NT2/D1 (cell line): Measurements from ENCODE around the gene ACTR10.

Source experiments
- DNase-seq: peaks from one replicate; pipeline ENCODE4 v3.0.0-alpha.2; 2011; ENCODE audit warnings: low read depth, low spot score
- H3K27me3 ChIP-seq: 2 replicates; pipeline ENCODE4 v1.6.0; 2011; ENCODE audit warnings: mild to moderate bottlenecking; ENCODE audit not compliant: insufficient read length, insufficient read depth
- H3K36me3 ChIP-seq: 2 replicates; pipeline ENCODE4 v1.6.1; 2011; ENCODE audit warnings: mild to moderate bottlenecking, low read length, mixed read lengths; ENCODE audit not compliant: insufficient read depth, insufficient read length
- H3K4me1 ChIP-seq: 2 replicates; pipeline ENCODE4 v1.5.1; 2011; ENCODE audit not compliant: insufficient read depth, insufficient read length
- H3K4me3 ChIP-seq: 2 replicates; pipeline ENCODE4 v1.5.1; 2011; ENCODE audit warnings: low read depth; ENCODE audit not compliant: insufficient read length
- H3K9ac ChIP-seq: 2 replicates; pipeline ENCODE4 v1.6.0; 2011; ENCODE audit warnings: low read depth; ENCODE audit not compliant: insufficient read length
- H3K9me3 ChIP-seq: 2 replicates; pipeline ENCODE4 v1.5.1; 2011; ENCODE audit warnings: mild to moderate bottlenecking, low read length; ENCODE audit not compliant: insufficient read depth
- SUZ12 ChIP-seq: IDR thresholded peaks from 2 replicates; pipeline ENCODE4 v1.6.1; 2011; ENCODE audit not compliant: insufficient read length, insufficient read depth; ENCODE audit errors: extremely low read depth
- YY1 ChIP-seq: IDR thresholded peaks from 2 replicates; pipeline ENCODE4 v1.6.1; 2011; ENCODE audit not compliant: insufficient read length, insufficient read depth
- ZNF274 ChIP-seq: IDR thresholded peaks from 2 replicates; pipeline ENCODE4 v1.6.1; 2011; ENCODE audit warnings: mild to moderate bottlenecking, low read depth, low read length

Gene ACTR10

DNA sequence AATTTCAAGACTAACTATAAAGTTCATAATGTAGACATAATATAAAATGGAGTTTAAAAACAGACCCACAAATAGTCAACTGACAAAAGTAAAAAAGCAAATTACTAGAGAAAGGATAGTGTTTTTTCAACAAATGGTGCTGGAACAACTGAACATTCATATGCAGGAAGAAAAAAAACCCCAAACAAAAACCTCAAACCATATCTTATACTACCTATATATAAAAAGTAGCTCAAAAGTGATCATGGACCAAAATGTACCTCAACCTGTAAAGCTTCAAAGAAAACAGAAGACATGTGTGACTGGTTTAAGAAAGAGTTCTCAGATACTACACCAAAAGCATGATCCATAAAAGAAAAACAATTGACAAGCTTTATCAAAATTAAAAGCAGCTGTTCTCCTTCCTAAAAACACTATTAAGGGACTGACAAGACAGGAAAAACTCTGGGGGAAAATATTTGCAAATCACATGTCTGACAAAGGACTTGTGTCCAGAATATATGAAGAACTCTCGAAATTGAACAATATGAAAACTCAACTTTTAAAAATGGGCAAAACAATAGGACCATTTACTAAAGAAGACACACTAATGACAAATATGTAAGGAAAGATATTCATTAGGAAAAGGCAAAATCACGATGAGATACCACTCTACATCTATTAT, 75.7 kb downstream of the ACTR10 start:
- H3K9ac ChIP-seq, result no peak overlapping the region
- DNase-seq, result no peak
- no peaks in the 10 kb centered on the region for H3K4me1 ChIP-seq
- peaks cover 53% of the 10 kb centered on the region for H3K36me3 ChIP-seq
- no peak for TF ChIP-seq SUZ12
- no peak for TF ChIP-seq ZNF274
- no peak for TF ChIP-seq YY1
- H3K27me3 ChIP-seq, result no peaks in the 10 kb centered on the region
- H3K4me3 ChIP-seq, result no peak overlapping the region
- H3K9me3 ChIP-seq, result no peaks in the 10 kb centered on the region

- Histone ChIP-seq H3K9ac (no peak overlapping the region), H3K4me1 (no peaks in the 10 kb centered on the region), H3K9me3 (no peaks in the 10 kb centered on the region), H3K36me3 (peaks cover 50% of the 10 kb centered on the region), H3K27me3 (no peaks in the 10 kb centered on the region), H3K4me3 (no peak overlapping the region)
- no peak for DNase-seq
- TF ChIP-seq ZNF274, result no peak
- no peak for TF ChIP-seq SUZ12
Observed at GRCh38 chr14:58276208-58276607, 76.3 kb downstream of the ACTR10 start.

DNA sequence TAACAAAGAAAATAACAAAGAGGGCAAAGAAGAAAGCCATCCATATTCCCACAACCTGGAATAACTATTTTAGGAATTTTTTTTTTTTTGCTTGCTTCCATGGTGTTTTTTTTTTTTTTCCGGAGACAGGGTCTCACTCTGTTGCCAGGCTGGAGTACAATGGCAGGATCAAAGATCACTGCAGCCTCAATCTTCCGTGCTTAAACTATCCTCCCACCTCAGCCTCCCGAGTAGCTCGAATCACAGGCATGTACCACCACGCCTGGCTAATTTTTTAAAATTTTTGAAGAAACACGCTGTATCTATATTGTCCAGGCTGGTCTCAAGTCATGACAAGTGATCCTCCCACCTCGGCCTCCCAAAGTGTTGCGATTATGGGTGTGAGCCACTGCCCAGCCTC, 78.2 kb downstream of the ACTR10 start:
- H3K4me1 ChIP-seq, result no peaks in the 10 kb centered on the region
- H3K27me3 ChIP-seq, result no peaks in the 10 kb centered on the region
- no peak overlapping the region for H3K4me3 ChIP-seq
- no peak for DNase-seq
- peaks cover 43% of the 10 kb centered on the region for H3K36me3 ChIP-seq
- TF ChIP-seq ZNF274, result no peak
- no peak for TF ChIP-seq YY1
- no peak for TF ChIP-seq SUZ12
- no peaks in the 10 kb centered on the region for H3K9me3 ChIP-seq
- H3K9ac ChIP-seq, result no peak overlapping the region

- Histone ChIP-seq H3K9me3 (no peaks in the 10 kb centered on the region), H3K27me3 (no peaks in the 10 kb centered on the region), H3K4me3 (no peak overlapping the region), H3K36me3 (peaks cover 65% of the 10 kb centered on the region), H3K9ac (no peak overlapping the region), H3K4me1 (no peaks in the 10 kb centered on the region)
- no peak for DNase-seq
- TF ChIP-seq SUZ12 (no peak), YY1 (no peak), ZNF274 (no peak)
Observed at GRCh38 chr14:58280954-58281787, 81.2 kb downstream of the ACTR10 start.

GRCh38 chr14:58281969-58282368, 82.0 kb downstream of the ACTR10 start:
- no peak for DNase-seq
- Histone ChIP-seq H3K27me3 (no peaks in the 10 kb centered on the region), H3K36me3 (peaks cover 69% of the 10 kb centered on the region)

DNA sequence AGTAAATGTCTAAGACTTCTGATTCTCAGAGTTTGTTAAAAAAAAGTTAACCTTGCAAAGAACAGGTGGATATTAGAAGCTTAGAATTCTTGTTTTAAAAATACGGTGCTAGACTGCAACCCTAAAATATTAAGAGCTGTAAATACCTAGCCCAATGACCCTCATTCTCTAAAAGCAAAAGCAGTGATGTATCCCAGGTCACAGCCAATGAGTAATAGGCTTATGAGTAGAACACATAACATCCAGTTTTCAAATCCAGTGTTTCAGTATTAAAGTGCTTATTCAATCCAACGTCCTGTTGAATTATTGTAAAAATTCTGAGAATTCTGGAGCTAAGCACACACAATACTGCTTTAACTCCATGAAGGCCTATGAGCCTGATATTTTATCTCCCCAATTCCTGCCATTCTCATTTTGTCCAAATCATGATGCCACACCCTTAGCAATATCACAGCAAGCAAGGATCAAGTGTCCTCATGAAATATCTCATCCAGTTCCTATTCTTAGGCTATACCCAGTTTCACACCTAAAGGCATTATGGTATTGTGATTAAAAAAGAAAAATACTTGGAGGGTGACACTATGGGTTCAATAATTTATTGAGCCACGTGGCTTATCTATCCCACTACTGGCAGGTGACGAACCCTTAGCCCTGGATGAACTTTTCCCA, 83.1 kb downstream of the ACTR10 start:
- Histone ChIP-seq H3K27me3 (no peaks in the 10 kb centered on the region), H3K4me3 (no peak overlapping the region), H3K36me3 (peaks cover 61% of the 10 kb centered on the region), H3K9me3 (no peaks in the 10 kb centered on the region), H3K4me1 (no peaks in the 10 kb centered on the region), H3K9ac (no peak overlapping the region)
- DNase-seq, result no peak
- TF ChIP-seq ZNF274 (no peak), SUZ12 (no peak), YY1 (no peak)

More at GRCh38 chr14:58281969-58282368, 82.0 kb downstream of the ACTR10 start:
- Histone ChIP-seq H3K4me1 (no peaks in the 10 kb centered on the region), H3K9ac (no peak overlapping the region), H3K4me3 (no peak overlapping the region), H3K9me3 (no peaks in the 10 kb centered on the region)
- TF ChIP-seq SUZ12 (no peak), ZNF274 (no peak), YY1 (no peak)

GRCh38 chr14:58283730-58284129, 83.8 kb downstream of the ACTR10 start:
- H3K27me3 ChIP-seq, result no peaks in the 10 kb centered on the region
- H3K9me3 ChIP-seq, result no peaks in the 10 kb centered on the region
- TF ChIP-seq YY1, result no peak
- no peak for TF ChIP-seq ZNF274
- TF ChIP-seq SUZ12, result no peak
- H3K4me3 ChIP-seq, result no peak overlapping the region
- H3K9ac ChIP-seq, result no peak overlapping the region
- peaks cover 61% of the 10 kb centered on the region for H3K36me3 ChIP-seq
- H3K4me1 ChIP-seq, result no peaks in the 10 kb centered on the region
- no peak for DNase-seq
